Thyroid gland (tissue), 4 donors: ENCODE measurements around the gene ARID2. TPM values are rescaled to one million over a fixed set of nuclear protein-coding genes. Genes with fewer than 3 reads are reported as not detected.

Source experiments
- DNase-seq, 2 donors: peaks; one replicate each; pipeline ENCODE4 v3.0.0-alpha.2; 2019
- H3K27ac ChIP-seq, 3 donors: fragments of 200-600 bp; sonication (generic); 1 replicate in 2 of 3; 2 replicates in 1 of 3; pipeline ENCODE4 v1.5.1; 2016 to 2019; ENCODE audit warnings: mild to moderate bottlenecking in 1 of 3, moderate library complexity in 1 of 3
- H3K27me3 ChIP-seq: fragments of 200-600 bp; sonication (generic); one replicate; pipeline ENCODE4 v1.5.1; 2019
- H3K36me3 ChIP-seq, 2 donors: fragments of 200-600 bp; sonication (generic); one replicate each; pipeline ENCODE4 v1.5.1; 2016 to 2019
- H3K4me1 ChIP-seq, 2 donors: fragments of 200-600 bp; sonication (generic); one replicate each; pipeline ENCODE4 v1.5.1; 2017 to 2019
- H3K4me3 ChIP-seq, 3 donors: fragments of 200-600 bp; sonication (generic); replicated peaks in 1 of 3; 1 replicate in 2 of 3; 2 replicates in 1 of 3; pipeline ENCODE4 v1.5.1; 2016; ENCODE audit warnings: mild to moderate bottlenecking in 1 of 3
- H3K9me3 ChIP-seq: fragments of 200-600 bp; sonication (generic); one replicate; pipeline ENCODE4 v1.5.1; 2017
- POLR2A ChIP-seq, 2 donors: fragments of 450-650 bp; IDR thresholded peaks; one replicate each; pipeline ENCODE4 v1.6.1; 2017; ENCODE audit warnings: antibody characterized with exemption in 2 of 2, mild to moderate bottlenecking in 2 of 2, moderate library complexity in 1 of 2
- WGBS, 2 donors: methylation state at CpG; one replicate each; pipeline ENCODE4 v1.1.5; 2017; 5-methylcytosine and 5-hydroxymethylcytosine counted together
- intact Hi-C: fragments of 100-400 bp; cut with DNase I; formaldehyde crosslinking; loops from one replicate; pipeline ENCODE4 v1.15.1; 2023
- total RNA-seq, 4 donors: library from RNA; depleted of rRNA; stranded (reverse); fragments of >200 nt; gene quantifications; one replicate each; pipeline ENCODE4 v1.2.3, GENCODE V29; 2016
- TF ChIP-seq, protein P1 (sequence below), 6 experiments: fragments of 200-600 bp in 3 of 6; fragments of 450-650 bp in 3 of 6; sonication (generic) in 3 of 6; IDR thresholded peaks; one replicate each; pipeline ENCODE4 v1.5.1; 2016 to 2019; ENCODE audit warnings: antibody characterized with exemption in 6 of 6, mild to moderate bottlenecking in 2 of 6, inconsistent platforms in 1 of 6, moderate library complexity in 1 of 6

The ARID2 gene
- total RNA-seq, 4 donors from 2014 or later: 44.7 to 69.2 (median 50.6) TPM

DNA sequence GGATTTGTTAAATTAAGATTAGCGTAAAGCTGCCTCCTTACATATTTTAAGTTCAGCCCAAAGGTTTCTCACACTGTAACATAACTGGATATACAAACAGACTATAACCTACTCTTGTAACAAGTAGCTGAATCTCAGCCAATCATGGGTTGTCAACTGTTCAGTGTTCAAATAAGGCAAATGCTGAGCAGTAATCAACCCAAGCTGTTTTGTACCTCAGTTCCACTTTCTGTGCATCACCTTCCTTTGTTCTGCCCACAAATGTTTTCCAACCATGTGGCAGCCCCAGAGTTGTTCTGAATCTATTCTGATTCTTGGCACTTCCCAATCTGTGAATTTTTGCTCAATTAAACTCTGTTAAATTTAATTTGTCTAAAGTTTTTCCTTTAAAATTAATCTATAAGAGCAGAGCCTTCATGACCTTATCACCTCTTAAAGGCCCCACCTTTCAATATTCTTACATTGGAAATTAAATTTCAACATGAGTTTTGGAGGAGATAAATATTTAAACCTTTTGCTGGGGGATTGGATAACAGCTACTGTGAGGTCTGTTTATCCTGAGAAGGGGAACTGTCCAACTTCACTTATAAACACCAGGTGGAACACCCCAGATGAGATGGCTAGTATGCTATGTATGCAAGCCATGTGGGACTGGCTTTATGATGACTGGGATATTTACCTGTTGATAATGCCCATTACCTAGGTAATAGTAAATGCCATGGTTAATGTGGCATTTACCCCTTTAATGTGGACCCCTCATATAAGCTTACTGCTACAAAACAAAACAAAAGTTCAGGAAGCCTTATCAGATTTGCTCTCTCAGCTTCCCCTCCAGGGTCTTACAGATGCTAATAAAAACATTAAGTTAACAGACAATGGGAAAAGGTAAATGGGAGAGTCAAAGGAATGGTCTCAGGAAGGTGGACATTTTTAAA is 42.2 kb upstream of the ARID2 start:
- Histone ChIP-seq H3K27me3 (no peaks in the 10 kb centered on the region), H3K4me3 (no peak overlapping the region), H3K4me1 (no peaks in the 10 kb centered on the region), H3K27ac (no peak overlapping the region), H3K36me3 (no peaks in the 10 kb centered on the region), H3K9me3 (no peaks in the 10 kb centered on the region)
- 96 to 100% methylated on average over 1 of the region's 1 CpG for WGBS, 2 donors
- intact Hi-C loops: no loop called here
- no peak for TF ChIP-seq POLR2A (IDR thresholded peaks at IDR 0.05)
- TF ChIP-seq, protein P1, sequence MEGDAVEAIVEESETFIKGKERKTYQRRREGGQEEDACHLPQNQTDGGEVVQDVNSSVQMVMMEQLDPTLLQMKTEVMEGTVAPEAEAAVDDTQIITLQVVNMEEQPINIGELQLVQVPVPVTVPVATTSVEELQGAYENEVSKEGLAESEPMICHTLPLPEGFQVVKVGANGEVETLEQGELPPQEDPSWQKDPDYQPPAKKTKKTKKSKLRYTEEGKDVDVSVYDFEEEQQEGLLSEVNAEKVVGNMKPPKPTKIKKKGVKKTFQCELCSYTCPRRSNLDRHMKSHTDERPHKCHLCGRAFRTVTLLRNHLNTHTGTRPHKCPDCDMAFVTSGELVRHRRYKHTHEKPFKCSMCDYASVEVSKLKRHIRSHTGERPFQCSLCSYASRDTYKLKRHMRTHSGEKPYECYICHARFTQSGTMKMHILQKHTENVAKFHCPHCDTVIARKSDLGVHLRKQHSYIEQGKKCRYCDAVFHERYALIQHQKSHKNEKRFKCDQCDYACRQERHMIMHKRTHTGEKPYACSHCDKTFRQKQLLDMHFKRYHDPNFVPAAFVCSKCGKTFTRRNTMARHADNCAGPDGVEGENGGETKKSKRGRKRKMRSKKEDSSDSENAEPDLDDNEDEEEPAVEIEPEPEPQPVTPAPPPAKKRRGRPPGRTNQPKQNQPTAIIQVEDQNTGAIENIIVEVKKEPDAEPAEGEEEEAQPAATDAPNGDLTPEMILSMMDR (IDR thresholded peaks at IDR 0.05): no peak
- DNase-seq: no peak

DNA sequence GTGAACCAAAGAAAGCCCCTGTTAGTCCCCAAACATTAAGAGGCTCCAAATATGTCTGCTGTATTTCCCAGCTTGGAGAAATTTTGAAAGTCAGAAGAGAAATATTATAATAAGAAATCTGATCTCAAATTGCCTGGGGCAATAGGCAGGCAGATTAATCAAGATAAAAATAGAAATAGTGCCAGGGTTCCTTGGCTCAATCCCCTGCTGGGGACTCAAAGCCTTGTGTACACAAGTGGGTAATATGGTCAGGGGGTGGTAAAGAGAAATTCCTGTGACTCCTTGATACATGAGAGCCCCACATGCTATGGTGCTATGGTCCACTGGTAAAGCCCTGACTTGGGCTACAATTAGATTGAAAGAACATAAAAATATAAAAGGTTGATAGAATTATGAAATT is 41.3 kb upstream of the ARID2 start:
- no peaks in the 10 kb centered on the region for H3K27me3 ChIP-seq
- intact Hi-C loops: no loop called here
- DNase-seq: no peak
- no peaks in the 10 kb centered on the region for H3K9me3 ChIP-seq
- no peaks in the 10 kb centered on the region for H3K4me1 ChIP-seq
- no peak overlapping the region for H3K27ac ChIP-seq
- TF ChIP-seq POLR2A (IDR thresholded peaks at IDR 0.05): no peak
- TF ChIP-seq, protein P1 (IDR thresholded peaks at IDR 0.05): no peak
- H3K36me3 ChIP-seq: no peaks in the 10 kb centered on the region
- H3K4me3 ChIP-seq: no peak overlapping the region

DNA sequence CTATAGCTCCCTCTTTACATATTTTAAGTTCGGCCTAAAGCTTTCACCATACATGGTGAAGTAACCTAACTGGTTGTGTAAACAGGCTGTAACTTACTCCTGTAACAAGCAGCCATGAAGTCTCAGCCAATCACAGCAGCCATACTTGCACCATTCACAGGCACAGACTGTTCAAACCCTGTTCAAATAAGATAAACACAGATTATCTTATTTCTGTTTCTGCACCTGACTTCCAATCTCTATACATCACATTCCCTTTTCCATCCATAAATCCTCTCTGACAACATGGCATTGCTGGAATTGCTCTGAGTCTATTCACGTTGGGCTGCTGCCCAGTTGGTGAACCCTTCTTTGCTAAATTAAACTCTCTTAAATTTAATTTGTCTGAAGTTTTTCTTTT is 34.5 kb upstream of the ARID2 start:
- H3K27ac ChIP-seq: no peak overlapping the region
- no peaks in the 10 kb centered on the region for H3K9me3 ChIP-seq
- no peaks in the 10 kb centered on the region for H3K27me3 ChIP-seq
- intact Hi-C loops: no loop called here
- DNase-seq: no peak
- TF ChIP-seq POLR2A (IDR thresholded peaks at IDR 0.05): no peak
- TF ChIP-seq, protein P1 (IDR thresholded peaks at IDR 0.05): no peak
- H3K36me3 ChIP-seq: no peaks in the 10 kb centered on the region
- WGBS, 2 donors: 80 to 85% methylated on average over 2 of the region's 2 CpGs
- no peaks in the 10 kb centered on the region for H3K4me1 ChIP-seq
- no peak overlapping the region for H3K4me3 ChIP-seq

DNA sequence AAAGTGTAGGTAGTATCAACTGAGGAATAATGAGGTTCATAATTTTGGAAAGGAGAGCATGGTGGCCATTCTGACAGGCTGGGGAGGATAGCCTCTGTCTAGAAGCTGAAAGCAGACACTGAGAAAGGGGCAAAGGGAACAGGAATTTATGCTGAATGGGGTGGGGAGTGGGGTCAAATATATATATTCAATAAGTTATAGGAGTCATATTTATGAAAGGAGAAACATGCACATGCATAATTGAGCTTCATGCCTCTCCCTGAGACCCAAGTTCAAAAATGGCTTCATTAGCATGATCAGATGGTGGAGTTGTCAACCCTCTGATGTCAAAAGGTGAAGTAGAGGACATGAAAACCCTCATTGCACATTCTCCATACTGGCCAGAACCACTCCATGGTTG is 33.9 kb upstream of the ARID2 start:
- H3K9me3 ChIP-seq: no peaks in the 10 kb centered on the region
- TF ChIP-seq, protein P1 (IDR thresholded peaks at IDR 0.05): no peak
- no peak for TF ChIP-seq POLR2A (IDR thresholded peaks at IDR 0.05)
- DNase-seq: no peak
- no peaks in the 10 kb centered on the region for H3K27me3 ChIP-seq
- H3K4me1 ChIP-seq: no peaks in the 10 kb centered on the region
- no peak overlapping the region for H3K4me3 ChIP-seq
- H3K27ac ChIP-seq: no peak overlapping the region
- intact Hi-C loops: no loop called here
- no peaks in the 10 kb centered on the region for H3K36me3 ChIP-seq

DNA sequence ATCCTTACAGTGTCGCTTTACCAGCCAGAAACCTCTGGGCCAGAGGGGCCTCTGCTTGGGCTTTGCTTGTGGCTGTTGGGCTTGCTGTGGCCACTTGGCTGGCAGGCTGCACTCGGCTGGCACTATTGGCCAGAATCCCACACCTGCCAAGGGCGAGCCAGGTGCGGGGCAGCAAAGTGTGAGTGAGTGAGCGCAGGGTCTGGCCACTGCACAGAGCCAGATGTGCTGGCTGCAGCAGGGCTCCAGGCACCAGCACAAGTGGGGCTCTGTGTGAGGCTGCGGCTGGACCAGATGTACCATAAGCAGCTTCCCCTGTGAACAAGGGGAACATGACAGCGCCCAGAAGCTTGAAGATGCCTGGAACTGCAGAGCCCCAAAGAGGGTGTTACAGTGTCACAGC is 33.5 kb upstream of the ARID2 start:
- no peak overlapping the region for H3K27ac ChIP-seq
- H3K36me3 ChIP-seq: no peaks in the 10 kb centered on the region
- H3K4me3 ChIP-seq: no peak overlapping the region
- TF ChIP-seq, protein P1 (IDR thresholded peaks at IDR 0.05): no peak
- TF ChIP-seq POLR2A (IDR thresholded peaks at IDR 0.05): no peak
- no peaks in the 10 kb centered on the region for H3K27me3 ChIP-seq
- no peak for DNase-seq
- 95 to 99% methylated on average over 3 to 7 of the region's 7 CpGs for WGBS, 2 donors
- no peaks in the 10 kb centered on the region for H3K4me1 ChIP-seq
- intact Hi-C loops: no loop called here
- H3K9me3 ChIP-seq: no peaks in the 10 kb centered on the region
